H9 (cell line): ENCODE data around the gene MARS1. TPM values are rescaled to one million over a fixed set of nuclear protein-coding genes. Genes with fewer than 3 reads are reported as not detected.

Source experiments
- DNase-seq: peaks from one replicate; pipeline ENCODE4 v3.0.0-alpha.2; 2017
- H2AFZ ChIP-seq: one replicate; pipeline ENCODE4 v1.6.1; 2013; ENCODE audit warnings: mild to moderate bottlenecking, low read length, control low read depth, moderate library complexity
- H2AK5ac ChIP-seq: 2 replicates; pipeline ENCODE4 v1.6.1; 2013; ENCODE audit warnings: low read length, control low read depth, mixed read lengths; ENCODE audit not compliant: insufficient read length
- H2BK120ac ChIP-seq: one replicate; pipeline ENCODE4 v1.6.1; 2013; ENCODE audit warnings: low read depth, mild to moderate bottlenecking, low read length, control low read depth, inconsistent platforms; ENCODE audit not compliant: poor library complexity, severe bottlenecking
- H2BK12ac ChIP-seq: 2 replicates; pipeline ENCODE4 v1.6.1; 2013; ENCODE audit warnings: low read length, control low read depth, mixed read lengths, low read depth; ENCODE audit not compliant: insufficient read length
- H2BK15ac ChIP-seq: 2 replicates; pipeline ENCODE4 v1.6.1; 2013; ENCODE audit warnings: low read depth, low read length, control low read depth
- H2BK20ac ChIP-seq: one replicate; pipeline ENCODE4 v1.6.1; 2013; ENCODE audit warnings: low read depth, mild to moderate bottlenecking, low read length, control low read depth, inconsistent platforms; ENCODE audit not compliant: poor library complexity, severe bottlenecking
- H2BK5ac ChIP-seq: 2 replicates; pipeline ENCODE4 v1.6.1; 2013; ENCODE audit warnings: low read length, control low read depth, mixed read lengths; ENCODE audit not compliant: insufficient read length
- H3K14ac ChIP-seq: 2 replicates; pipeline ENCODE4 v1.6.1; 2013; ENCODE audit warnings: low read length, control low read depth; ENCODE audit not compliant: insufficient read depth
- H3K18ac ChIP-seq: 2 replicates; pipeline ENCODE4 v1.6.1; 2013; ENCODE audit warnings: low read depth, mild to moderate bottlenecking, mixed read lengths, low read length, control low read depth; ENCODE audit not compliant: insufficient read length
- H3K23ac ChIP-seq: 2 replicates; pipeline ENCODE4 v1.6.1; 2013; ENCODE audit warnings: low read length, control low read depth, mixed read lengths, low read depth; ENCODE audit not compliant: insufficient read length
- H3K23me2 ChIP-seq: 2 replicates; pipeline ENCODE4 v1.6.1; 2013; ENCODE audit warnings: low read depth, mild to moderate bottlenecking, mixed read lengths, low read length, control low read depth; ENCODE audit not compliant: insufficient read length, poor library complexity, severe bottlenecking
- H3K27ac ChIP-seq: 2 replicates; pipeline ENCODE4 v1.5.1; 2013; ENCODE audit warnings: low read length, control low read depth, mixed read lengths, low read depth; ENCODE audit not compliant: insufficient read length
- H3K27me3 ChIP-seq: 2 replicates; pipeline ENCODE4 v1.6.1; 2013; ENCODE audit warnings: low read length, control low read depth, inconsistent platforms; ENCODE audit not compliant: insufficient read depth
- H3K4ac ChIP-seq: 2 replicates; pipeline ENCODE4 v1.6.1; 2013; ENCODE audit warnings: low read depth, mild to moderate bottlenecking, control low read depth, inconsistent platforms, low read length, moderate library complexity
- H3K4me1 ChIP-seq: 2 replicates; pipeline ENCODE4 v1.6.1; 2013; ENCODE audit warnings: low read length, control low read depth, inconsistent platforms; ENCODE audit not compliant: insufficient read depth
- H3K4me2 ChIP-seq: 2 replicates; pipeline ENCODE4 v1.6.1; 2013; ENCODE audit warnings: low read length, control low read depth, mixed read lengths; ENCODE audit not compliant: insufficient read length, insufficient read depth
- H3K56ac ChIP-seq: 2 replicates; pipeline ENCODE4 v1.6.1; 2013; ENCODE audit warnings: low read depth, mild to moderate bottlenecking, mixed read lengths, low read length, control low read depth; ENCODE audit not compliant: insufficient read length
- H3K79me1 ChIP-seq: 2 replicates; pipeline ENCODE4 v1.6.1; 2013; ENCODE audit warnings: low read depth, mild to moderate bottlenecking, moderate library complexity, low read length, control low read depth, inconsistent platforms; ENCODE audit not compliant: insufficient read depth, poor library complexity, severe bottlenecking
- H3K79me2 ChIP-seq: 2 replicates; pipeline ENCODE4 v1.6.1; 2013; ENCODE audit warnings: low read length, control low read depth, inconsistent platforms; ENCODE audit not compliant: insufficient read depth
- H3K9ac ChIP-seq: 2 replicates; pipeline ENCODE4 v1.6.1; 2013; ENCODE audit warnings: low read length, control low read depth, mixed read lengths; ENCODE audit not compliant: insufficient read length; ENCODE audit errors: extremely low read depth
- H3K9me3 ChIP-seq: one replicate; pipeline ENCODE4 v1.6.1; 2013; ENCODE audit warnings: low read depth, low read length, inconsistent platforms; ENCODE audit not compliant: control insufficient read depth
- H3T11ph ChIP-seq: one replicate; pipeline ENCODE4 v1.6.1; 2013; ENCODE audit warnings: mild to moderate bottlenecking, low read length, control low read depth, inconsistent platforms
- H4K20me1 ChIP-seq: one replicate; pipeline ENCODE4 v1.6.1; 2013; ENCODE audit not compliant: control insufficient read depth, insufficient read length, insufficient read depth
- H4K5ac ChIP-seq: 2 replicates; pipeline ENCODE4 v1.6.1; 2013; ENCODE audit warnings: low read depth, mild to moderate bottlenecking, mixed read lengths, low read length, control low read depth; ENCODE audit not compliant: insufficient read length
- H4K8ac ChIP-seq: replicated peaks from 2 replicates; pipeline ENCODE4 v1.6.1; 2013; ENCODE audit warnings: low read length, control low read depth, mixed read lengths, low read depth; ENCODE audit not compliant: insufficient read length
- H4K91ac ChIP-seq: 2 replicates; pipeline ENCODE4 v1.6.1; 2013; ENCODE audit warnings: low read depth, mild to moderate bottlenecking, moderate library complexity, mixed read lengths, low read length, control low read depth; ENCODE audit not compliant: insufficient read length
- H3K27ac Mint-ChIP-seq, 3 experiments: 2 replicates in 2 of 3; 3 replicates in 1 of 3; pipeline ENCODE4 v1.8.0; 2020 to 2021; ENCODE audit warnings: mixed read lengths in 3 of 3, mild to moderate bottlenecking in 1 of 3, moderate library complexity in 1 of 3
- H3K27me3 Mint-ChIP-seq: 2 replicates; pipeline ENCODE4 v1.8.0; 2021; ENCODE audit warnings: low read depth, mild to moderate bottlenecking, moderate library complexity, mixed read lengths
- H3K36me3 Mint-ChIP-seq, 3 experiments: 2 replicates in 2 of 3; 3 replicates in 1 of 3; pipeline ENCODE4 v1.8.0; 2020 to 2021; ENCODE audit warnings: low read depth in 3 of 3, mixed read lengths in 3 of 3; ENCODE audit not compliant: insufficient read depth in 1 of 3
- H3K4me1 Mint-ChIP-seq, 2 experiments: 2 replicates each; pipeline ENCODE4 v1.8.0; 2020; ENCODE audit warnings: mixed read lengths in 2 of 2
- H3K4me3 Mint-ChIP-seq, 2 experiments: 2 replicates in 1 of 2; 3 replicates in 1 of 2; pipeline ENCODE4 v1.8.0; 2020 to 2021; ENCODE audit warnings: mild to moderate bottlenecking in 2 of 2, mixed read lengths in 2 of 2, moderate library complexity in 1 of 2
- H3K9me3 Mint-ChIP-seq, 2 experiments: 2 replicates in 1 of 2; 3 replicates in 1 of 2; pipeline ENCODE4 v1.8.0; 2020; ENCODE audit warnings: mild to moderate bottlenecking in 2 of 2, mixed read lengths in 2 of 2, moderate library complexity in 1 of 2
- CTCF ChIP-seq: fragments of 200-600 bp; sonication (generic); conservative IDR thresholded peaks from 3 replicates; pipeline ENCODE4 v1.8.0; 2021; ENCODE audit warnings: antibody characterized with exemption, mild to moderate bottlenecking
- WGBS: extraction: QIAGEN DNeasy Blood & Tissue Kit; methylation state at CpG from one replicate; pipeline ENCODE4 v1.1.7; 2013; ENCODE audit warnings: missing lambda C conversion rate, low lambda C conversion rate, mixed read lengths; ENCODE audit not compliant: insufficient read length; ENCODE audit errors: extremely low coverage; 5-methylcytosine and 5-hydroxymethylcytosine counted together
- total RNA-seq: library from RNA; stranded (reverse); gene quantifications from 2 replicates; pipeline ENCODE4 v1.2.1, GENCODE V29; 2021

The MARS1 gene
- total RNA-seq, 1 experiment from 2014 or later = 368 TPM

- Histone ChIP-seq H3K4me2 (no peak overlapping the region), H4K20me1 (no peaks in the 10 kb centered on the region), H4K91ac (no peak overlapping the region), H3K56ac (no peak overlapping the region), H3K23ac (no peak overlapping the region), H3K14ac (no peak overlapping the region), H2BK12ac (no peak overlapping the region), H2BK15ac (no peak overlapping the region), H2AFZ (no peak overlapping the region), H4K5ac (no peak overlapping the region), H3K23me2 (peaks cover 10% of the 10 kb centered on the region), H2BK120ac (no peak overlapping the region), H3K4me1 (peaks cover 5% of the 10 kb centered on the region; the same call in 1 of the 2 replicates), H3K79me2 (peaks cover 3% of the 10 kb centered on the region; the same call in 1 of the 2 replicates), H2BK20ac (no peak overlapping the region), H3K9ac (no peak overlapping the region), H3K79me1 (peaks cover 3% of the 10 kb centered on the region), H2AK5ac (no peak overlapping the region), H3K27me3 (no peaks in the 10 kb centered on the region; the same call in 1 of the 2 replicates), H3K4ac (no peak overlapping the region), H3T11ph (no peak overlapping the region), H3K27ac (no peak overlapping the region), H3K18ac (no peak overlapping the region), H2BK5ac (no peak overlapping the region), H3K9me3 (no peaks in the 10 kb centered on the region), H4K8ac (no peak overlapping the region)
- Mint-ChIP-seq H3K27me3 (peaks cover 21% of the 10 kb centered on the region), H3K4me3 (peak overlapping the region in 1 of 2 experiments; percentile 84; a peak in 1 of 5 replicates), H3K4me1 (peaks cover 47 to 60% of the 10 kb centered on the region in 2 experiments), H3K36me3 (peaks cover 3 to 4% (median 3%) of the 10 kb centered on the region in 3 experiments; a peak in 4 of 7 replicates), H3K27ac (no peak overlapping the region), H3K9me3 (no peaks in the 10 kb centered on the region)
- no peak for DNase-seq
- no peak for TF ChIP-seq CTCF
- no CpG with 5 or more reads among the region's 2 CpGs for WGBS
These were observed 64.4 kb downstream of the MARS1 start for GRCh38 chr12:57552306-57552651.
